HG02678 (cell line): ENCODE measurements around the gene CCDC34.
"Not testable (repeated sequence)": the region's sequence is repeated elsewhere in the genome, so short reads cannot be mapped to it uniquely, and the experiment has no call there.

Experiments
- ATAC-seq: cut with Tn5 transposase; IDR thresholded peaks from one replicate; pipeline ENCODE4 v1.9.1; 2021; ENCODE audit warnings: mild to moderate bottlenecking, moderate library complexity; ENCODE audit not compliant: unreplicated experiment

CCDC34 gene

DNA sequence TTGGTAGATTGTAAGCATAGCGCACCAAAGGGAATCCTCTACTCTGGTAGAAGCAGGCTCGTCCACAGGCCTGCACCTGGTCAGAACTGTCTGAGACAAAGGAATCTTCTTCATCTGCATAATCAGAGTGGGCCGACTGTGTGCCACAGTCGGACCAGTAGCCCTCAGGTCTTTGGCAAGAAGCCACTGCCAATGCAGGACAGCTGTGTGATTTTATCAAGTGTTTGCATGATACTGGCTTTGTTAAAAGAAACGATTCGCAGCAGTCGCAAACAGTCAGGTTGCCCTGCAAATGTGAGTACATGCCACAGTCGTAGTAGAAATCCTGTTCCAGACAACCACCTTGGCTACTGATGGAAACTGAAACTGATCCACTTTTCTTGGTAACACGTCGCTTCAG is 4.9 kb upstream of the CCDC34 start:
- ATAC-seq = no peak

DNA sequence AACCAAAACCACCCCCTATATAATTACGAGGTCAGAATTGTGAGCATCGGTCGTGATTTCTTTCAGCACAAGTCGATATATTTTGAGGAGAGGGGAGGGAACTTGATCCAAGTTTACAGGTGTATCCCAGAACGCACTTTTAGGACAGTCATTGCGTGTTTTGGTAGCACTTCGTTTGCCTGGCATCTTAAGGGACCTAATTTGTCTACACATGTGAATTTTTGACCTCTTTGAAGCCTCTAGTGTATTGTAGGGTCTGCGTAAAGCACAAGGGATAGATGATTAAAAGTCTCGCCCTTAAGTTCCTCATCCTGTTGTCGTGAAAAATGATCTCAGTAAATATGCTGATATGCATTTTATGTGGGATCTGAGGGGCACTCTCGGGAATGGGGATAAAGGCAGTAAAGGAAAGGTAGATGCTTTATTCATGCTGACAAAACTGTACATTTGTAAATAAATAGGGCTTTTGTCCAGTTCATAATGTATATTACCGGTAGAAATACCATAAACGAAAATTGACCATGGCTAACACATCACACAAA is 632 bp upstream of the CCDC34 start:
- ATAC-seq = no peak

DNA sequence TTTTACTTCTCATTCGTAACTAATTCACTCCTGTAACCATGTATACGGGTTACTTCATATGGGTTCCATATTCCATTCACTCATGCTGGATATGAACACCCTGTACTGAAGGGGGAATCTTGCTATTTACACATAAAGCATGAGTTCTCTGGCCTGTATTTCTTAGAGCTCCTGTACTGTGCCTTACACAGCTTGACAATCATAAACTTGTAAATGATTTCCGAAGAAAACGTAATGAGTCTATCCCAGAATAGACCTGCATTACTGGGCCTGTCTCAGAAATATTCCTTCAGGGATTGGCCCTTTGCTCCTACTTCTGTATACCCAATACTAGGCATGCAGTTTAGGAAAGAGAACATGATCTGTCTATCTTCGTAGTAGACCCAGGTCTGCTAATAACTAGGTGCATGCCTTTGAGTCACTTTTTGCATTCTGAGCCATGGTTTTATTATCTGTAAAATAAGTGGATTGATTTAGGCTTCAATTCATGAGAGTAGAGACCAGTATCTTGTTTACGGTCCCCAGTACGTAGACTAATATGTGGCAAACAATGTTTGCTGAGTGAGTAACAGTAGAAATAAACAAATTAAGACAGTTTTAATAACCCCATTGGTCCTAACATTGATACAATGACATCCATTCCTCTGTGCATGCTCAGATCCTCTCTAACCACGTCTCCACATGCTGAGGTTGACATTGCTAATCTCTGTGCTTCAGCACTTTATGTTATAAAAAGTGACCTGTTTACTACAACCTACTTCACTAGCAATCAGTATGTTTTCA is 1.2 kb downstream of the CCDC34 start:
- no peak for ATAC-seq

- ATAC-seq = no peak
Measured at GRCh38 chr11:27358296-27358695, 4.7 kb downstream of the CCDC34 start.

GRCh38 chr11:27357250-27357649 is 5.8 kb downstream of the CCDC34 start:
- ATAC-seq = no peak

DNA sequence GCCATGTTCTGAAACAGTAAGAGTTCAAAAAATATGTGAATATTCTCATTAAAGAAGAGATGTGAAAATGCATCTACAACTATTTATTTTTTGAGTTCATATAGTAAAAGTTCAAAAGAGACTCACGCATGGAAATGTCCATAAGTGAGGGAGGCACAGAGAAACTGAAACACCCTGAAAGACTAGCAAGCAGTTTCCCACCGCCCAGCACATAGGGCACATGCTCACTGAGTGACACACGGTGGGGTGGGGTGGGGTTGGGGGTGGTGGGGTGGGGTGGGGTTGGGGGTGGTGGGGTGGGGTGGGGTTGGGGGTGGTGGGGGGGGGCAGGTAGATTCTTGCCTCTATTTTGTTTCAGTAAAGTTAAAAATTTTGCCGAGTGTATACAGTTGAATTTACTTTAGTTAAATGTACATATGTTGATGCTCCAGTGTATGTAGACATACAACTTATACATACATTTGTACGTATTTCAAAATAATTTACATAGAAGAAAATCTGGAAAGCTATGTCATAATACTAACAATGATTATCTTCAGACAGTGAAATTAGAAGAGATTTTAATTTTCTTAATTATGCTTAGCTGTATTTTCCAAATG is 6.3 kb downstream of the CCDC34 start:
- ATAC-seq = no peak

GRCh38 chr11:27355575-27356104 is 7.4 kb downstream of the CCDC34 start:
- no peak for ATAC-seq

GRCh38 chr11:27354359-27354965 is 8.6 kb downstream of the CCDC34 start:
- ATAC-seq = no peak

DNA sequence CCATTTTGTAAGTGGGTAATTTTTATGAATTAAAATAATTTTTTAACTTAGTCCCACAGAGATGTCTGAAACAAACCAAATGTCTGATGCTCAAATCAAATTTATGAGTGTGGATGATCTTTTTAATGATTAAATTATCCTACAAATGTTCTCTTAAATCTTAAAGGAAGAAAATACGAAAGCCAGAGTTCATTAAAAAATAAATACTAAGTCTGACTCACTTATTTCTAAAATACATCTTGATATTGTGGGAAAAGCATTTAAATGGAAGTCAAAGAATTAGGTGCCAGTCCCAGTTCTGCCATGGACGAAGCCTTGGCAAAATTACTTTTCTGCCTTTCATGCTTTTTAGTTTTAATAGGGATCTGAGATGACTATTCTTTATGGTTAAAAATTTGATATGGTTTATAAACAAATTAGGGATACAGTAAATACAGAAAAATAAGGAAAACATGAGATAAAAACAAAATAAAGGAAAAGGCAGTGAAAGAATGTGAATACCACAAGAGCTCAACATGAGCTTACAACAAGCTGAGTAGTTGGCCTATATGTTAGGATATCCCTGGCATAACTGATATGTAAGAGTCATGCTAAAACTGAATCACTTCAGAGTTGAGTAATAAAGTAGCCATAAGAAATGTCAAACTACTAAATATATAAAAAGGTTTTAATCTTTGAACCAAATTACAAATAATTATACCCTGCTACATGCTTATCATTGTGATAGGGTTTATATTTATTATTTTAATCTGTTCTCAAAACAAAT is 9.2 kb downstream of the CCDC34 start:
- ATAC-seq = no peak

- ATAC-seq = no peak
Measured at GRCh38 chr11:27352781-27353180, 10.2 kb downstream of the CCDC34 start.

DNA sequence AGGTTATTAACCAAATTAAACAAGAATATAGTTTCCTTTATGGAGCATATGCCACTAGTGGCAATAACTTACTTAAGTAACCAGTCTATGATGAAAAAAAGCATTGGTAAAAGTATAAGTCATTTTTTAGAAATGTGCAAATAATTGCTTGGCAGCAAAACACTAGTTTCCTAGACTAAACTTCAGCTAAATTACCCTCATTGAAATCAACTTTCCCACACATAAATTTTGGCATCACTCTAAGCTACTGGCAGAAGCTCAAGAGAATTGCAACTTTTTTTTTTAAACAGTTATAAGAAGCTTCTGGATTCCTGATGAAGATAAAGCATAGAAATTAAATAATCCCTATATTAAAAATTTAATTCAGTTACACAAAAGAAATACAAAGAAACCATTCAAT is 12.5 kb downstream of the CCDC34 start:
- ATAC-seq = no peak

GRCh38 chr11:27349919-27350318 is 13.1 kb downstream of the CCDC34 start:
- no peak for ATAC-seq

- no peak for ATAC-seq
Measured at GRCh38 chr11:27348340-27348873, 14.6 kb downstream of the CCDC34 start.

- no peak for ATAC-seq
Measured at GRCh38 chr11:27347359-27348339, 15.4 kb downstream of the CCDC34 start.

GRCh38 chr11:27339941-27340340 is 23.1 kb downstream of the CCDC34 start:
- no peak for ATAC-seq

DNA sequence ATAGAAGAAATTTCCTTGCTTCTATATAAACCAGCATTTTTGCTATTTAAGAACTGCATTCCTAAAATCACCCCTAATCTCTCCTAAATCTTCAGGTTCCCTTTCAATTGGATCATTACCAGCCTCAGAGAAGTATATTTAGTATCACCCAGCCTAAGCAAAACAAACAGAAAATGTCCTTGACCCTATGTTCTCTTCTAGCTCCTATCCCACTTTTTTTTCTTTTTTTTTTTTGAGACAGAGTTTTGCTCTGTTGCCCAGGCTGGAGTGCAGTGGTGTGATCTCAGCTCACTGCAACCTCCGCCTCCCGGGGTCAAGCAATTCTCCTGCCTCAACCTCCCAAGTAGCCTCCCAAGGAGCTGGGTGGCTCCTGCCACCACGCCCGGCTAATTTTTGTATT is 28.3 kb downstream of the CCDC34 start:
- not testable (repeated sequence) for ATAC-seq

- ATAC-seq = no peak
Measured at GRCh38 chr11:27331981-27332380, 31.0 kb downstream of the CCDC34 start.

- ATAC-seq = no peak
Measured at GRCh38 chr11:27330633-27331270, 32.3 kb downstream of the CCDC34 start.
